IPS DF 19.7 (cell line): ENCODE measurements around the gene PLEKHH3.
"Not testable (repeated sequence)": the region's sequence is repeated elsewhere in the genome, so short reads cannot be mapped to it uniquely, and the experiment has no call there.

Experiments
- DNase-seq: peaks from one replicate; pipeline ENCODE4 v3.0.0-alpha.2; 2013; ENCODE audit warnings: low read depth, low spot score

PLEKHH3 gene

GRCh38 chr17:42673266-42673884 is 3.4 kb downstream of the PLEKHH3 start:
- no peak for DNase-seq

DNA sequence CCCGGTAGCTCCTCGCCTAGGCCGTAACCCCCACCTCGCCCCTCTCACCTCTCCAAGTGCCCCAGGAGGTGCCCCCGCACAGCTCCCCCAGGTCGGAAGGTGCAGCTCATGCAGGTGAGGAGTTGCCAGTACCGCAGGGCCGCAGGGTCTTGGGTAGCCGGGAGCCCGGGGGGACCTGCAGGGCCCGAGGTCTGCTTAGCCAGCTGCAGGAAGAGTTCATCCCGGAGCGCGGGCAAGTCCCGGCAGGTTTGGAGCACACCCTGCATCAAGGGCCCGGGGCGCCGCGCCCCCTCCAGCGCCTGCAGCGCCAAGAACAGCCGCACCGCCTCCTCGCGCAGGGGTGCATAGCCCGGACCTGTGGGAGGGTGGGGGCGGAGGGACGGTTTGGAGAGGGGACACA is 4.8 kb downstream of the PLEKHH3 start:
- no peak for DNase-seq

GRCh38 chr17:42670789-42671657 is 5.8 kb downstream of the PLEKHH3 start:
- DNase-seq, result no peak

DNA sequence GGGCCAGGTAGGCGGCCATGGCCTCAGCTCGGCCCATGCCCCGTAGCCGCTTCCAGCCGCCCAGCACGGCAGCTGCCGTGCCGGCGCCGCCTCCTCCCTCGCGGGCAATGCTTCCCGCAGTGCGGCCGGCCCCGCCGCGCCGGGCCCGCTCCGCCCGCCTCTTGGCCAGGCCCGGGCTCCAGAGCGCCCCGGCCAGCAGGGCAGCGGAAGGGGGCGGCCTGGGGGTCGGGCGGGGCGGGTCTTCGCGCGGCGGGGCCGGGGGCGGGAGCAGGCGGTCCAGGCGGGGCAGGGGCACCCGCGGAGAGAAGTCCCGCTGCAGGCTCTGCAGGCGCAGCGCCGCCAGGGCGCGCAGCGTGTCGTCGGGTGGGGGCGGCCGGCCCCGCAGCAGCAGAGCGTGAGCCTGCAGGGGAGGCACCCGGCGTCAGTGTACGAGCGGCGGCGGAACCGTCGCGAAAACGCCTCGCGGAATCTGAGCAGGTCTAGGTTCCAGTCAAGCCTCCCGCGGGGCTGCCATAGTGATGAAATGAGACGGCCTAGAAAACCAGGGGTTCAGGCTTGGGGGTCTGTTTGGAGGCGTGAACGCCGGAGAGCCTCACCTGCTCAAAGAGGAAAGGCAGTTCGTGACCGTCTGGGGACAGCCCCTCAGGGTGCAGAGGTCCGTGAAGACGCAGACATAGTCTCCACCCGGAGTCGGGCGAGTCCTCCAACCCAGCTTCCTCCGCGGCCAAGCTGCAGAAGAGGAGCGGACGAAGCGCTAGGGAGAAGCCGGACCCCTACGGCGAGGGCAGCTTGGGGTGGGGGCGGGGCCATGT is 6.6 kb downstream of the PLEKHH3 start:
- no peak for DNase-seq

- DNase-seq, result no peak
Measured at GRCh38 chr17:42669705-42669976, 7.2 kb downstream of the PLEKHH3 start.

GRCh38 chr17:42667088-42667951 is 9.5 kb downstream of the PLEKHH3 start:
- no peak for DNase-seq

DNA sequence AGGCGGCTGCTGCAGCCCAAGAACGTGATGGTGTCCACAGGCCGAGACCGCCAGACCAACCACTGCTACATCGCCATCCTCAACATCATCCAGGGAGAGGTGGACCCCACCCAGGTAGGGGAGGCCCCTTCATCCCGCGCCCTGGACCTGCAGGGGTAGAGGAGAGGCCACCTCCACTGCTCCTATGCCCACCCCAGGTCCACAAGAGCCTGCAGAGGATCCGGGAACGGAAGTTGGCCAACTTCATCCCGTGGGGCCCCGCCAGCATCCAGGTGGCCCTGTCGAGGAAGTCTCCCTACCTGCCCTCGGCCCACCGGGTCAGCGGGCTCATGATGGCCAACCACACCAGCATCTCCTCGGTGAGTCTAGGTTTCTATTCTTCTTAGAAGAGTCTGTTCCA is 10.7 kb downstream of the PLEKHH3 start:
- DNase-seq, result not testable (repeated sequence)

DNA sequence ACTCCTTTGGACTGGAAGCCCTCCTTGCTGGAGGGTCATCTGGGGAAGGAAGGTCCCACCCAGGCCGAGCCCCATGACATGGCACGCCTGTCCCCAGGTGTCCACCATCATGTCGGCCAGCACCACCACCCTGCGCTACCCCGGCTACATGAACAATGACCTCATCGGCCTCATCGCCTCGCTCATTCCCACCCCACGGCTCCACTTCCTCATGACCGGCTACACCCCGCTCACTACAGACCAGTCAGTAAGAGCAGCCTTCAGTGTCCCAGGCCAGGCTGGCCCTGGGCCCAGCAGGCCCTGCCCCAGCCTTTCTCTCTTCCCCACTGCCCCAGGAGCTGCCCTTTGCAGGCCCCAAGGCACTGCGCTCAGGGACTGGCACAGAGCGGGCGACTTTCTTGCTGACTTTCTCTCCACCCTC is 11.2 kb downstream of the PLEKHH3 start:
- no peak for DNase-seq

DNA sequence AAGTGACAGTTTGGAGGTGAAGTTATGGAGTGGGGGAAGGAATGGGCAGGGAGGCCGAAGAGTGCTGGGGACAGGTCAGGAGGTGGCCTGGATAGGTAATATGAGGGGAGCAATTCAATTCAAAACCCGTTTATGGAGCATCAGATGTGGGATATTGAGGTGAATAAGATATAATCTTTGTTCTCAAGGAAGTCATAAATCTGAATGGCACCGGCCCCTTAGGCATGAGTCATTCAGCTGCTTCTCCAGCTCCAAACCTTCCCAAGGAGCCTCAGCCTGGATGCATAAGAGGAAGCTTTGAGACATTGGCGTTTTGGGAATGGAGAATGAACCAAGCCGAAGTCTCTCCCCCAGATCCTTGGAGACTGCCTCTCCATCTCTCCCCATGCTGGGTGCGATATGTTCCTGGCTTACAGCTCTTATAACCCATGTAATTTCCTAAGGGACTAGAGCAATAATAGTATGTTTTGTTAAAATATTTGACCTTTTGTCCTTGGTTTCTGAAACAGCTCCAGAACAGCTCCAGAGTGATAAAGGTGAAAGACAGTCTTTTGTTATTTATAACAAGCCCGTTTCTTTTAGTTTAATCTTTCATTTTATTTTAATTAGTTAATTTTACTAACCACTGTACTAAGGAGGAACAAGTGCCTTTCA is 16.0 kb downstream of the PLEKHH3 start:
- DNase-seq, result no peak

GRCh38 chr17:42659932-42660274 is 16.9 kb downstream of the PLEKHH3 start:
- DNase-seq, result not testable (repeated sequence)

GRCh38 chr17:42659079-42659931 is 17.5 kb downstream of the PLEKHH3 start, which contains the start of gene TUBG2:
TSS of gene TUBG2 (plus strand) at chr17:42659284. CDS start at chr17:42659504, 220 bp downstream.
- no peak for DNase-seq

- DNase-seq, result no peak
Measured at GRCh38 chr17:42657824-42658588, 18.8 kb downstream of the PLEKHH3 start.

- DNase-seq, result no peak
Measured at GRCh38 chr17:42655528-42655927, 21.3 kb downstream of the PLEKHH3 start.

DNA sequence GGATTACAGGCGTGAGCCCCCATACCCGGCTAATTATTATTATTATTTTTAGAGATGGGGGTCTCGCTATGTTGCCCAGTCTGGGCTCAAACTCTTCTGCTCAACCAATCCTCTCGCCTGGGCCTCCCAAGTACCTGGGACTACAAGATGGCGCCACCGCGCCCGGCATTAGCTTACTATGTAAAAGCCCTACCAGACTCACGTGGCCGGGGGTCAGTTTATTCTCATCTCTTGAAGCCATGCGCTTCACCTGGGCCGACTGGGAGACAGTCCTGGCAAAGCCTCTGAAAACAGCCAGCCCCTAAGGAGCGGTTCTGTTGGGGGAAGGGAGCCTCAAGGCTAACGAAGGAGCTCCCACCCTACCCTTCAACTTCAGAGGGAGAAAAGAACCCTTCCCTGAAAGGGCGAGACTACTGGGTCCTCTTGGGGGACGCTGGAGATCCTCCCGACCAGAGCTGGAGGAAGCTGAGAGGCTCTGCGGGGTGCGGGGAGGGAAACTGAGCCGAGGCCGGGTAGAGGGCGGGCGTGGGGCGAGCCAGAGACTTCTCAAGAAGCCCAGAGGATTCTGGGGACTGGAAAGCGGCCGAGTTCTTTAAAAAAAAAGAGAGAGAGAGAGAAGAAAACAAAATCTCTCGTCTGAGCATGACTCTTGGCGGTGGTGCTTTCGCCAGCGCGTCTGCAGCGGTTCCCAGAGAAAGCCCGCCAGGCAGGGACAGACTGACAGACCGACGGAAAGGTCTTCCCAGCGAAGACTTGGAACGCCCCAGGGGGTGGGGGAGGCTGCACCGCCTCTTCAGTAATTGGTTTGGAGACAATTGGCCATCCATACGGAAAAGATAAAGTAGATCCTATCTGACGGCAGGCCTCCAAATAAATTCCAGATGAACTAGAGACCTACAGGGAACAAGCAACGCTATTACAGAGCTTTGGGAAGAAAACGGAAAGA is 23.3 kb downstream of the PLEKHH3 start:
- DNase-seq, result no peak

DNA sequence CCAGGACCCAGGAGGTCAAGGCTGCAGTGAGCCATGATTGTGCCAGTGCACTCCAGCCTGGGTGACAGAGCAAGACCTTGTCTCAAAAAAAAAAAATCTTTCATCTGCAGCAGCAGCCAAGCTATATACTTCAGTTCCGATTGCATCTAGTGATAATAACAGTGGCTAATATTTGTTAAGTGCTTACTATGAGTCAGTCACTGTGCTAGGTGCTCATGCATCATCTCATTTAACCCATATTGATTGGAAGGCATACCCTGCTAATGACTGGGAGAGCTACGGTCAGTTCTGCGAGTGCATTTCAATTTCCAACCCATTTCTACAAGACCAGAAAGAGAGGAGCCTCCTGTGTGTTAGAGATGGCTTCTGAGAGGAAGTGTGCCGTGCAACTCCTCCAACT is 25.4 kb downstream of the PLEKHH3 start:
- no peak for DNase-seq

DNA sequence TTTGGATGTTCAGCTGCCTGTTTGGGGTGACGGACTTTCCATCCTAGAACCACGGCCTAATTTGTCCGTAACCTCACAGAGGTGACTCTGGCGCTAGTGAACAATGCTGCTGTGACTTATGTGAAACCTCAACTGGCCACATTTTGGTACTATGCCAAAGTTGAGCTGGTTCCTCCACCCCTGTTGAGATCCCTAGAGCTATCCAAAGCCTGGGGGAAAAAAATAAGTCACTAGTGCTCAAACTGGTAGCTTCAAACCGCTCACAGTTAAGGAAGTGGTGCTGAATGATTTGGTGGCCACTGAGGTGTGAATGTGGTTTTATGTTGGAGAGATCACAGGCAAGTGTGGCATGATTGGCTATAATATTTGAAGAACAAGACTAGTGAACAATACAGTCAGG is 29.0 kb downstream of the PLEKHH3 start:
- no peak for DNase-seq

DNA sequence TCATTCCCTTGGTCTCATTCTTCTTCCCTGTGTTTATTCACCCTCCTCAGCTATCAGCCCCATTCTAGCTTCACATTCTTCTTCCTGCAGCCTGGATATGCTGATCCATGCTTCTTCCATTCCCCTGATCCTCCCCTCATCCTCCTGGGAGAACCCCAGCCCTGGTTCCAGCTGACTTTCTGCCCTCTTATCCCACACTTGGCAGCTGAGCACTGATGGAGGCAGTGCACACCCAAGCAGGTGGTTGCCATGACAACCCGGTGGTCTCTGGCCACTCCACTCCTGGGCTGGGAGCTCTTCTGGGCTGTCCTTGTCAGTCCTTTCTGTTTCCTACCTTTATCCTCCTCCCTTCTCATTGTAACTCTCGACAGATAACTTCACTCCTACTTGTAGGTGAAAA is 34.5 kb downstream of the PLEKHH3 start:
- no peak for DNase-seq

DNA sequence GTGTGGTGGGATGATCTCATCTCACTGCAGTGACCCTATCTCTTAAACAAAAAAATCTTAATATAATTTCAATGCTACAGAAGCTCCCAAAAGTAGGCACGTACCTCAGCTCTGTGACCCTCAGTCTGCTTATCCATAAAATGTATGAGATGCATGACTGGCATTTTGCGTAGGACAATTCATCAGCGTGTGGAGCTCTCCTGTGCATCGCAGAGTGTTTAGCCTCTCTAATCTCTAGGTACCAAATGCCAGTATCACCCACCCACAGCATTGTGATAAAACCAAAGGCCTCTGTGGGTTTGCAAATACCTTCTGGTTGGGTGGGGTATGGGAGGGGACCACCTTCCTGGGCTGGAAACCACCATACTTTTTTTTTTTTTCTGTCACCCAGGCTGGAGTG is 36.7 kb downstream of the PLEKHH3 start:
- DNase-seq, result no peak
